Loucy (cell line): Measurements from ENCODE around the gene SRPK3.
"Not testable (repeated sequence)": the region's sequence is repeated elsewhere in the genome, so short reads cannot be mapped to it uniquely, and the experiment has no call there.

Experiments used
- CTCF ChIP-seq: fragments of 200-600 bp; sonication (generic); conservative IDR thresholded peaks from 2 replicates; pipeline ENCODE4 v1.5.1; 2014; ENCODE audit warnings: mild to moderate bottlenecking, antibody characterized with exemption, low read length
- EZH2phosphoT487 ChIP-seq: fragments of 200-600 bp; IDR thresholded peaks from 2 replicates; pipeline ENCODE4 v1.6.1; 2018; ENCODE audit warnings: antibody characterized with exemption, mild to moderate bottlenecking, moderate library complexity, borderline replicate concordance

- TF ChIP-seq CTCF, EZH2phosphoT487: not testable (repeated sequence)
These were observed 37.9 kb upstream of the SRPK3 start for GRCh38 chrX:153742796-153743467.
